ENCODE measurements around the gene SELENOV.

SELENOV gene

GRCh38 chr19:39480337-39481228 lies 34.4 kb upstream of the SELENOV start, which contains the start of gene TIMM50:
Gene TIMM50 (plus strand): TSS chr19:39480838. CDS start chr19:39480854, 16 bp downstream.
- TF ChIP-seq CTCF (conservative IDR thresholded peaks at IDR 0.05) (no peak), ZFX (IDR thresholded peaks at IDR 0.05) (no peak)

GRCh38 chr19:39481229-39481545 lies 33.8 kb upstream of the SELENOV start:
- TF ChIP-seq CTCF (conservative IDR thresholded peaks at IDR 0.05) = no peak
- TF ChIP-seq ZFX (IDR thresholded peaks at IDR 0.05) = no peak
- H3K27ac ChIP-seq = peak overlapping the region; percentile 96

More at GRCh38 chr19:39480337-39481228, 34.4 kb upstream of the SELENOV start, which contains the start of gene TIMM50:
- peak within 1 kb of the TSS; percentile 96 for H3K27ac ChIP-seq

DNA sequence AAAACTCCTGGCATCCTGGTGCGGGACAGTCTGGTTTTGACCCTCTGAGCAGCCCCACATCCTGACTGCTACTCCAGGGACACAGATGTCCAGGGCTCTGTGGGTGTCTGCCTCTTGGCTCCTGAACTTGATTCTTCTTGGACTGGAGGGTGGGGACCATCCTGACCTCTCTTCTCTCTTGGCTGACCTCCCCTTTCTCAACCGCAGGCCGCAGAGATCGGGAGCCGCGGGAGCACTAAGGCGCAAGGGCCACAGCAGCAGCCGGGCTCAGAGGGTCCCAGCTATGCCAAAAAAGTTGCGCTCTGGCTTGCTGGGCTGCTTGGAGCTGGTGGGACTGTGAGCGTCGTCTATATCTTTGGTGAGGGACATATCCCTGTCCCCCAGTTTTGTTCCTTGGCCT lies 33.3 kb upstream of the SELENOV start:
- H3K27ac ChIP-seq = peak overlapping the region; percentile 96
- no peak for TF ChIP-seq CTCF (conservative IDR thresholded peaks at IDR 0.05)
- no peak for TF ChIP-seq ZFX (IDR thresholded peaks at IDR 0.05)

- no peak overlapping the region for H3K27ac ChIP-seq
- TF ChIP-seq CTCF (conservative IDR thresholded peaks at IDR 0.05) (no peak), ZFX (IDR thresholded peaks at IDR 0.05) (no peak)
Measured at GRCh38 chr19:39483141-39483540, 31.8 kb upstream of the SELENOV start.

GRCh38 chr19:39489756-39490155 lies 25.2 kb upstream of the SELENOV start:
- no peak for TF ChIP-seq CTCF (conservative IDR thresholded peaks at IDR 0.05)

DNA sequence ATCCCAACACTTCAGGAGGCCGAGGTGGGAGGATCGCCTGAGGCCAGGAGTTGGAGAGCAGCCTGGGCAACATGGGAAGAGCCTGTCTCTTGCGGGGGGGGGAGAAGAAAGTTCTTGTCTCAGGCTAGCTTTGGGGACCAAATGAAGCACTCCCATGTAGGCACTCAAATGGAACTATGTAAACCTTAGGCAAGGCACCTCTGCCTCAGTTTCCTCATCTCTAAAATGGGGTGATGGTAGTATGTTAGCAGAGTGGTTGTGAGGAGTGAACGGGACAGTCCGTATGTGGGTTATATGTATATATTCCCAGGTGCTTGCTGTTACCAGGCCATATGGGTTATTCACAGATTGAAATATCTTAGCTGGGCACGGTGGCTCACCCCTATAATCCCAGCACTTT lies 22.7 kb upstream of the SELENOV start:
- TF ChIP-seq ZFX (IDR thresholded peaks at IDR 0.05) (no peak), CTCF (conservative IDR thresholded peaks at IDR 0.05) (no peak)
- H3K27ac ChIP-seq = no peak overlapping the region

More at GRCh38 chr19:39489756-39490155, 25.2 kb upstream of the SELENOV start:
- H3K27ac ChIP-seq = no peak overlapping the region

GRCh38 chr19:39492788-39493187 lies 22.2 kb upstream of the SELENOV start:
- TF ChIP-seq CTCF (conservative IDR thresholded peaks at IDR 0.05) = no peak
- no peak for TF ChIP-seq ZFX (IDR thresholded peaks at IDR 0.05)
- no peak overlapping the region for H3K27ac ChIP-seq

All from C4-2B (cell line).